Activated CD4-positive, alpha-beta T cell treated with anti-CD3 and anti-CD28 coated beads, Interleukin-2, amount 10 ng/mL, durations not matched to agents 24 days and 14 days (primary cell): ENCODE data around the gene AKR1C2. TPM values are rescaled to one million over a fixed set of nuclear protein-coding genes. Genes with fewer than 3 reads are reported as not detected.
"Not testable (repeated sequence)": the region's sequence is repeated elsewhere in the genome, so short reads cannot be mapped to it uniquely, and the experiment has no call there.

ENCODE experiments used
- DNase-seq: peaks from one replicate; pipeline ENCODE4 v3.0.0; 2022
- H3K27ac Mint-ChIP-seq: one replicate; pipeline ENCODE4 v1.8.0; 2022; ENCODE audit warnings: mild to moderate bottlenecking, mixed read lengths
- H3K27me3 Mint-ChIP-seq: one replicate; pipeline ENCODE4 v1.8.0; 2022; ENCODE audit warnings: mixed read lengths
- H3K36me3 Mint-ChIP-seq: one replicate; pipeline ENCODE4 v1.8.0; 2022; ENCODE audit warnings: low read depth, mild to moderate bottlenecking, mixed read lengths
- H3K4me1 Mint-ChIP-seq: one replicate; pipeline ENCODE4 v1.8.0; 2021; ENCODE audit warnings: mixed read lengths
- H3K4me3 Mint-ChIP-seq: one replicate; pipeline ENCODE4 v1.8.0; 2022; ENCODE audit warnings: mild to moderate bottlenecking, moderate library complexity, mixed read lengths
- H3K9me3 Mint-ChIP-seq: one replicate; pipeline ENCODE4 v1.8.0; 2021; ENCODE audit warnings: mixed read lengths
- intact Hi-C: fragments of 100-400 bp; cut with micrococcal nuclease; formaldehyde crosslinking; loops from one replicate; pipeline ENCODE4 v1.15.1; 2023
- total RNA-seq: library from RNA; stranded (reverse); gene quantifications from 2 replicates; pipeline ENCODE4 v1.2.3, GENCODE V29; 2022

AKR1C2 gene
- total RNA-seq, 1 donor from 2014 or later: not detected

GRCh38 chr10:4947039-4947634 lies 56.5 kb downstream of the AKR1C2 start:
- H3K27me3 Mint-ChIP-seq: no peaks in the 10 kb centered on the region
- no peak for DNase-seq
- no peaks in the 10 kb centered on the region for H3K36me3 Mint-ChIP-seq
- no peak overlapping the region for H3K4me3 Mint-ChIP-seq
- intact Hi-C loops: no loop called here
- H3K4me1 Mint-ChIP-seq: no peaks in the 10 kb centered on the region
- no peak overlapping the region for H3K27ac Mint-ChIP-seq
- H3K9me3 Mint-ChIP-seq: no peaks in the 10 kb centered on the region

GRCh38 chr10:4945766-4946717 lies 57.6 kb downstream of the AKR1C2 start:
- Mint-ChIP-seq H3K4me1 (no peaks in the 10 kb centered on the region), H3K9me3 (no peaks in the 10 kb centered on the region), H3K27me3 (no peaks in the 10 kb centered on the region), H3K27ac (no peak overlapping the region), H3K36me3 (no peaks in the 10 kb centered on the region), H3K4me3 (no peak overlapping the region)
- no peak for DNase-seq
- intact Hi-C loops: no loop called here

- no peak overlapping the region for H3K27ac Mint-ChIP-seq
- H3K4me1 Mint-ChIP-seq: no peaks in the 10 kb centered on the region
- no peaks in the 10 kb centered on the region for H3K27me3 Mint-ChIP-seq
- no peaks in the 10 kb centered on the region for H3K36me3 Mint-ChIP-seq
- DNase-seq: no peak
- no peaks in the 10 kb centered on the region for H3K9me3 Mint-ChIP-seq
- intact Hi-C loops: no loop called here
- H3K4me3 Mint-ChIP-seq: no peak overlapping the region
Observed at GRCh38 chr10:4944841-4945240, 58.8 kb downstream of the AKR1C2 start.

GRCh38 chr10:4943821-4944220 lies 59.8 kb downstream of the AKR1C2 start:
- Mint-ChIP-seq H3K36me3 (no peaks in the 10 kb centered on the region), H3K4me1 (no peaks in the 10 kb centered on the region), H3K9me3 (no peaks in the 10 kb centered on the region), H3K4me3 (no peak overlapping the region), H3K27me3 (no peaks in the 10 kb centered on the region), H3K27ac (no peak overlapping the region)
- no peak for DNase-seq
- intact Hi-C loops: no loop called here

- intact Hi-C loops, H3K4me3 Mint-ChIP-seq, H3K4me1 Mint-ChIP-seq, H3K9me3 Mint-ChIP-seq, H3K27me3 Mint-ChIP-seq, DNase-seq, H3K27ac Mint-ChIP-seq, H3K36me3 Mint-ChIP-seq: not testable (repeated sequence)
Observed at GRCh38 chr10:4943416-4943815, 60.2 kb downstream of the AKR1C2 start.

- H3K27ac Mint-ChIP-seq, H3K9me3 Mint-ChIP-seq, H3K4me3 Mint-ChIP-seq, H3K27me3 Mint-ChIP-seq, DNase-seq, H3K4me1 Mint-ChIP-seq, H3K36me3 Mint-ChIP-seq, intact Hi-C loops: not testable (repeated sequence)
Observed at GRCh38 chr10:4942931-4943330, 60.7 kb downstream of the AKR1C2 start.

- Mint-ChIP-seq H3K36me3 (no peaks in the 10 kb centered on the region), H3K4me1 (no peaks in the 10 kb centered on the region), H3K4me3 (no peak overlapping the region), H3K27me3 (no peaks in the 10 kb centered on the region), H3K9me3 (no peaks in the 10 kb centered on the region), H3K27ac (no peak overlapping the region)
- no peak for DNase-seq
- intact Hi-C loops: no loop called here
Observed at GRCh38 chr10:4941540-4942330, 61.9 kb downstream of the AKR1C2 start.

GRCh38 chr10:4940909-4941308 lies 62.7 kb downstream of the AKR1C2 start:
- intact Hi-C loops, H3K27ac Mint-ChIP-seq, H3K4me1 Mint-ChIP-seq, H3K9me3 Mint-ChIP-seq, H3K36me3 Mint-ChIP-seq, H3K27me3 Mint-ChIP-seq, DNase-seq, H3K4me3 Mint-ChIP-seq: not testable (repeated sequence)

GRCh38 chr10:4940073-4940428 lies 63.6 kb downstream of the AKR1C2 start:
- H3K4me1 Mint-ChIP-seq, DNase-seq, H3K4me3 Mint-ChIP-seq, H3K27ac Mint-ChIP-seq, H3K9me3 Mint-ChIP-seq, H3K36me3 Mint-ChIP-seq, intact Hi-C loops, H3K27me3 Mint-ChIP-seq: not testable (repeated sequence)

- intact Hi-C loops: no loop called here
- Mint-ChIP-seq H3K27ac (no peak overlapping the region), H3K4me3 (no peak overlapping the region), H3K9me3 (no peaks in the 10 kb centered on the region), H3K27me3 (no peaks in the 10 kb centered on the region), H3K36me3 (no peaks in the 10 kb centered on the region), H3K4me1 (no peaks in the 10 kb centered on the region)
- no peak for DNase-seq
Observed at GRCh38 chr10:4939224-4940072, 64.2 kb downstream of the AKR1C2 start.

Other genes with a start within 250 kb of the AKR1C2 start
- gene AKR1E2, start 177.7 kb downstream of the AKR1C2 start, total RNA-seq: 6.6 and 7.9 TPM in 2 replicates
- gene AKR1C1, start 40.4 kb downstream of the AKR1C2 start, total RNA-seq: 0.62 and 1.0 TPM in 2 replicates
- gene AKR1C3, start 90.6 kb upstream of the AKR1C2 start, total RNA-seq: not detected in 2 replicates
- gene AKR1C8, start 181.3 kb upstream of the AKR1C2 start, total RNA-seq: not detected in 2 replicates
- gene AKR1C4, start 193.0 kb upstream of the AKR1C2 start, total RNA-seq: not detected in 2 replicates